Superior temporal gyrus (tissue), 1 donor: ENCODE data around the gene NEU4.
"Not testable (repeated sequence)": the region's sequence is repeated elsewhere in the genome, so short reads cannot be mapped to it uniquely, and the experiment has no call there.

Source experiments
- DNase-seq: peaks from one replicate; pipeline ENCODE4 v3.0.0-alpha.2; 2016; ENCODE audit errors: extremely low spot score

The NEU4 gene

GRCh38 chr2:241813644-241814392 lies 4.8 kb downstream of the NEU4 start:
- DNase-seq, result no peak

GRCh38 chr2:241814393-241814642 lies 5.3 kb downstream of the NEU4 start:
- DNase-seq, result no peak

GRCh38 chr2:241814643-241815476 lies 5.9 kb downstream of the NEU4 start:
- DNase-seq, result no peak

GRCh38 chr2:241815477-241816430 lies 6.8 kb downstream of the NEU4 start:
- DNase-seq, result no peak

GRCh38 chr2:241816431-241817121 lies 7.6 kb downstream of the NEU4 start:
- no peak for DNase-seq

GRCh38 chr2:241817126-241817820 lies 8.3 kb downstream of the NEU4 start:
- no peak for DNase-seq

- DNase-seq, result not testable (repeated sequence)
These were observed 8.8 kb downstream of the NEU4 start for GRCh38 chr2:241817821-241818215.

GRCh38 chr2:241818229-241818942 lies 9.4 kb downstream of the NEU4 start:
- DNase-seq, result no peak

GRCh38 chr2:241818943-241819270 lies 9.9 kb downstream of the NEU4 start:
- no peak for DNase-seq

GRCh38 chr2:241819947-241820624 lies 11.1 kb downstream of the NEU4 start:
- not testable (repeated sequence) for DNase-seq

- DNase-seq, result no peak
These were observed 11.8 kb downstream of the NEU4 start for GRCh38 chr2:241820625-241821384.

- DNase-seq, result no peak
These were observed 12.7 kb downstream of the NEU4 start for GRCh38 chr2:241821460-241822263.

- DNase-seq, result no peak
These were observed 13.3 kb downstream of the NEU4 start for GRCh38 chr2:241822264-241822623.

- not testable (repeated sequence) for DNase-seq
These were observed 14.8 kb downstream of the NEU4 start for GRCh38 chr2:241823531-241824437.

GRCh38 chr2:241827394-241827793 lies 18.4 kb downstream of the NEU4 start:
- no peak for DNase-seq

GRCh38 chr2:241833101-241833663 lies 24.2 kb downstream of the NEU4 start:
- no peak for DNase-seq
